ENCODE data around the gene KLF11.

KLF11 gene

GRCh38 chr2:10043256-10043905 is at the start of gene KLF11:
Gene KLF11, plus strand, starts transcription at chr2:10043550. Its CDS starts 167 bp downstream, at chr2:10043717.
- DNase-seq (ENCODE audit: low read depth): peak; percentile 75

GRCh38 chr2:9994462-9994861 is 48.9 kb upstream of the KLF11 start:
- no peak for DNase-seq (ENCODE audit: low read depth)

GRCh38 chr2:9995059-9995458 is 48.3 kb upstream of the KLF11 start:
- no peak for DNase-seq (ENCODE audit: low read depth)

- DNase-seq (ENCODE audit: low read depth): no peak
Observed at GRCh38 chr2:9996321-9996720, 47.0 kb upstream of the KLF11 start.

- DNase-seq (ENCODE audit: low read depth): no peak
Observed at GRCh38 chr2:9997936-9998335, 45.4 kb upstream of the KLF11 start.

GRCh38 chr2:9998916-9999654 is 44.3 kb upstream of the KLF11 start:
- no peak for DNase-seq (ENCODE audit: low read depth)

GRCh38 chr2:9999693-10000092 is 43.7 kb upstream of the KLF11 start:
- no peak for DNase-seq (ENCODE audit: low read depth)

GRCh38 chr2:10000541-10000940 is 42.8 kb upstream of the KLF11 start:
- no peak for DNase-seq (ENCODE audit: low read depth)

GRCh38 chr2:10001586-10001985 is 41.8 kb upstream of the KLF11 start:
- DNase-seq (ENCODE audit: low read depth): no peak

- no peak for DNase-seq (ENCODE audit: low read depth)
Observed at GRCh38 chr2:10002109-10002508, 41.2 kb upstream of the KLF11 start.

GRCh38 chr2:10002681-10003080 is 40.7 kb upstream of the KLF11 start:
- no peak for DNase-seq (ENCODE audit: low read depth)

- no peak for DNase-seq (ENCODE audit: low read depth)
Observed at GRCh38 chr2:10003206-10004125, 39.9 kb upstream of the KLF11 start.

- no peak for DNase-seq (ENCODE audit: low read depth)
Observed at GRCh38 chr2:10004401-10004800, 38.9 kb upstream of the KLF11 start.

GRCh38 chr2:10004836-10005235 is 38.5 kb upstream of the KLF11 start:
- no peak for DNase-seq (ENCODE audit: low read depth)

GRCh38 chr2:10005461-10006235 is 37.7 kb upstream of the KLF11 start:
- DNase-seq (ENCODE audit: low read depth): no peak

GRCh38 chr2:10006236-10007161 is 36.9 kb upstream of the KLF11 start:
- DNase-seq (ENCODE audit: low read depth): no peak

GRCh38 chr2:10007435-10007834 is 35.9 kb upstream of the KLF11 start:
- no peak for DNase-seq (ENCODE audit: low read depth)

- no peak for DNase-seq (ENCODE audit: low read depth)
Observed at GRCh38 chr2:10007921-10008808, 35.2 kb upstream of the KLF11 start.

GRCh38 chr2:10008809-10009176 is 34.6 kb upstream of the KLF11 start:
- no peak for DNase-seq (ENCODE audit: low read depth)
